ENCODE measurements around the gene YY1. TPM values are rescaled to one million over a fixed set of nuclear protein-coding genes. Genes with fewer than 3 reads are reported as not detected.
"Not testable (repeated sequence)": the region's sequence is repeated elsewhere in the genome, so short reads cannot be mapped to it uniquely, and the experiment has no call there.

Gene YY1
- total RNA-seq, 1 donor from 2014 or later = 102 TPM

- peaks cover 13% of the 10 kb centered on the region for H3K4me1 Mint-ChIP-seq
- H3K36me3 Mint-ChIP-seq (ENCODE audit: low read depth) = no peaks in the 10 kb centered on the region
- peak overlapping the region; percentile 75 for H3K4me3 Mint-ChIP-seq
- H3K27me3 Mint-ChIP-seq = peaks cover 29% of the 10 kb centered on the region
- no peak for DNase-seq
- H3K27ac Mint-ChIP-seq = no peak overlapping the region
- intact Hi-C loops (cut with micrococcal nuclease) = loop anchor here (1.0 kb wide), 1 partner anchor 68 kb away; a partner anchor contains a TSS
- H3K9me3 Mint-ChIP-seq = no peaks in the 10 kb centered on the region
These were observed 68.2 kb downstream of the YY1 start for GRCh38 chr14:100306998-100307765.

- no peaks in the 10 kb centered on the region for H3K9me3 Mint-ChIP-seq
- no peaks in the 10 kb centered on the region for H3K36me3 Mint-ChIP-seq (ENCODE audit: low read depth)
- peak overlapping the region; percentile 49 for H3K4me3 Mint-ChIP-seq
- DNase-seq = no peak
- peaks cover 15% of the 10 kb centered on the region for H3K4me1 Mint-ChIP-seq
- H3K27ac Mint-ChIP-seq = no peak overlapping the region
- H3K27me3 Mint-ChIP-seq = peaks cover 33% of the 10 kb centered on the region
- intact Hi-C loops (cut with micrococcal nuclease) = no loop called here
These were observed 69.0 kb downstream of the YY1 start for GRCh38 chr14:100307766-100308426.

- DNase-seq; H3K27ac Mint-ChIP-seq; H3K36me3 Mint-ChIP-seq (ENCODE audit: low read depth); H3K4me3 Mint-ChIP-seq; H3K9me3 Mint-ChIP-seq; intact Hi-C loops (cut with micrococcal nuclease): not testable (repeated sequence)
- Mint-ChIP-seq H3K4me1 (peaks cover 15% of the 10 kb centered on the region), H3K27me3 (peaks cover 33% of the 10 kb centered on the region)
These were observed 69.5 kb downstream of the YY1 start for GRCh38 chr14:100308427-100308792.

GRCh38 chr14:100309028-100309737 is 70.2 kb downstream of the YY1 start:
- Mint-ChIP-seq H3K27ac (no peak overlapping the region), H3K27me3 (peaks cover 33% of the 10 kb centered on the region), H3K36me3 (ENCODE audit: low read depth) (no peaks in the 10 kb centered on the region), H3K9me3 (no peaks in the 10 kb centered on the region), H3K4me1 (peaks cover 14% of the 10 kb centered on the region), H3K4me3 (no peak overlapping the region)
- intact Hi-C loops (cut with micrococcal nuclease) = no loop called here
- no peak for DNase-seq

- intact Hi-C loops (cut with micrococcal nuclease); DNase-seq; H3K27ac Mint-ChIP-seq; H3K4me3 Mint-ChIP-seq; H3K9me3 Mint-ChIP-seq; H3K36me3 Mint-ChIP-seq (ENCODE audit: low read depth): not testable (repeated sequence)
- H3K4me1 Mint-ChIP-seq = peaks cover 11% of the 10 kb centered on the region
- peaks cover 23% of the 10 kb centered on the region for H3K27me3 Mint-ChIP-seq
These were observed 73.3 kb downstream of the YY1 start for GRCh38 chr14:100312110-100312876.

- Mint-ChIP-seq H3K27me3 (peaks cover 18% of the 10 kb centered on the region), H3K27ac (no peak overlapping the region), H3K9me3 (no peaks in the 10 kb centered on the region), H3K4me3 (no peak overlapping the region), H3K36me3 (ENCODE audit: low read depth) (no peaks in the 10 kb centered on the region), H3K4me1 (peaks cover 11% of the 10 kb centered on the region)
- no peak for DNase-seq
- intact Hi-C loops (cut with micrococcal nuclease) = no loop called here
These were observed 74.0 kb downstream of the YY1 start for GRCh38 chr14:100312877-100313400.

GRCh38 chr14:100313464-100314230 is 74.7 kb downstream of the YY1 start:
- peaks cover 15% of the 10 kb centered on the region for H3K27me3 Mint-ChIP-seq
- intact Hi-C loops (cut with micrococcal nuclease) = no loop called here

GRCh38 chr14:100314724-100315123 is 75.8 kb downstream of the YY1 start:
- no peak for DNase-seq
- intact Hi-C loops (cut with micrococcal nuclease) = no loop called here
- H3K4me1 Mint-ChIP-seq = peaks cover 11% of the 10 kb centered on the region
- H3K36me3 Mint-ChIP-seq (ENCODE audit: low read depth) = no peaks in the 10 kb centered on the region
- H3K27ac Mint-ChIP-seq = no peak overlapping the region
- no peak overlapping the region for H3K4me3 Mint-ChIP-seq
- peaks cover 11% of the 10 kb centered on the region for H3K27me3 Mint-ChIP-seq
- H3K9me3 Mint-ChIP-seq = no peaks in the 10 kb centered on the region

More at GRCh38 chr14:100313464-100314230, 74.7 kb downstream of the YY1 start:
- Mint-ChIP-seq H3K27ac (no peak overlapping the region), H3K36me3 (ENCODE audit: low read depth) (no peaks in the 10 kb centered on the region), H3K9me3 (no peaks in the 10 kb centered on the region), H3K4me1 (peaks cover 11% of the 10 kb centered on the region), H3K4me3 (no peak overlapping the region)
- DNase-seq = no peak

- no peak for DNase-seq
- H3K4me1 Mint-ChIP-seq = peaks cover 11% of the 10 kb centered on the region
- intact Hi-C loops (cut with micrococcal nuclease) = no loop called here
- no peak overlapping the region for H3K27ac Mint-ChIP-seq
- no peak overlapping the region for H3K4me3 Mint-ChIP-seq
- H3K27me3 Mint-ChIP-seq = peaks cover 3% of the 10 kb centered on the region
- no peaks in the 10 kb centered on the region for H3K9me3 Mint-ChIP-seq
- no peaks in the 10 kb centered on the region for H3K36me3 Mint-ChIP-seq (ENCODE audit: low read depth)
These were observed 78.4 kb downstream of the YY1 start for GRCh38 chr14:100317389-100317788.

- no peaks in the 10 kb centered on the region for H3K36me3 Mint-ChIP-seq (ENCODE audit: low read depth)
- intact Hi-C loops (cut with micrococcal nuclease) = no loop called here
- no peaks in the 10 kb centered on the region for H3K9me3 Mint-ChIP-seq
- peak overlapping the region; percentile 74 for H3K4me3 Mint-ChIP-seq
- peak overlapping the region; percentile 71 for H3K27ac Mint-ChIP-seq
- H3K4me1 Mint-ChIP-seq = peaks cover 9% of the 10 kb centered on the region
- peak; percentile 90 for DNase-seq
- H3K27me3 Mint-ChIP-seq = no peaks in the 10 kb centered on the region
These were observed 79.2 kb downstream of the YY1 start for GRCh38 chr14:100317912-100318808.

GRCh38 chr14:100320157-100320856 is 81.4 kb downstream of the YY1 start:
- intact Hi-C loops (cut with micrococcal nuclease) = no loop called here
- no peak for DNase-seq
- H3K27me3 Mint-ChIP-seq = no peaks in the 10 kb centered on the region
- H3K36me3 Mint-ChIP-seq (ENCODE audit: low read depth) = no peaks in the 10 kb centered on the region
- no peak overlapping the region for H3K27ac Mint-ChIP-seq
- H3K4me3 Mint-ChIP-seq = no peak overlapping the region
- H3K9me3 Mint-ChIP-seq = no peaks in the 10 kb centered on the region
- H3K4me1 Mint-ChIP-seq = peaks cover 4% of the 10 kb centered on the region

All from activated CD4-positive, alpha-beta T cell treated with anti-CD3 and anti-CD28 coated beads, Interleukin-2, amount 10 ng/mL, durations not matched to agents 24 days and 14 days (primary cell).